ENCODE data around the gene NMRAL1. TPM values are rescaled to one million over a fixed set of nuclear protein-coding genes. Genes with fewer than 3 reads are reported as not detected.

The NMRAL1 gene
- total and polyA plus RNA-seq, 2 experiments from 2014 or later, result 50.7 to 61.7 TPM

- Mint-ChIP-seq H3K27me3 (ENCODE audit: insufficient read depth, low read depth, poor library complexity) (peaks cover 14% of the 10 kb centered on the region), H3K4me1 (peaks cover 10% of the 10 kb centered on the region), H3K36me3 (ENCODE audit: low read depth) (peaks cover 30% of the 10 kb centered on the region), H3K9me3 (no peaks in the 10 kb centered on the region), H3K4me3 (no peak overlapping the region), H3K27ac (0 out of 2 replicates have a peak overlapping the region, but pooled peaks have one; percentile 52)
- no peaks in the 10 kb centered on the region for H3K36me3 ChIP-seq (ENCODE audit: insufficient read depth)
- H4K20me1 ChIP-seq (replicated peaks; ENCODE audit: insufficient read depth), result peaks cover 2% of the 10 kb centered on the region; the same call in 1 of the 2 replicates
- ATAC-seq (peak; percentile 93), DNase-seq (ENCODE audit: low spot score) (peak; percentile 93)
- no peak overlapping the region for H3K4me2 ChIP-seq
- H3F3A ChIP-seq (replicated peaks; ENCODE audit: low read depth), result 0 out of 2 replicates have a peak, but pooled peaks cover 7% of the 10 kb centered on the region
- H3K27ac ChIP-seq (ENCODE audit: low read depth), result no peak overlapping the region
- no peaks in the 10 kb centered on the region for H3K27me3 ChIP-seq (ENCODE audit: insufficient read depth)
- H2AFZ ChIP-seq, result no peak overlapping the region
- 0 out of 2 replicates have a peak, but pooled peaks cover 3% of the 10 kb centered on the region for H3K4me1 ChIP-seq (ENCODE audit: insufficient read depth)
- TF ChIP-seq CREB1 (CRISPR knock-in tag; IDR thresholded peaks at IDR 0.05; ENCODE audit: low read depth) (no peak), REST (IDR thresholded peaks at IDR 0.05; ENCODE audit: unreplicated experiment) (no peak), EZH2phosphoT487 (IDR thresholded peaks at IDR 0.05; ENCODE audit: unreplicated experiment) (no peak), ETS1 (IDR thresholded peaks at IDR 0.05) (no peak), JUNB (IDR thresholded peaks at IDR 0.05; ENCODE audit: unreplicated experiment) (no peak), EZH2 (IDR thresholded peaks at IDR 0.05; ENCODE audit: low read depth, unreplicated experiment) (no peak), ZNF462 (CRISPR knock-in tag; IDR thresholded peaks at IDR 0.05) (no peak), CTCF (conservative IDR thresholded peaks at IDR 0.05; ENCODE audit: low read depth in 2 of 2) (peak; percentile 83 to 97)
- H3K79me2 ChIP-seq (replicated peaks; ENCODE audit: insufficient read depth), result peaks cover 2% of the 10 kb centered on the region; the same call in 1 of the 2 replicates
- no peaks in the 10 kb centered on the region for H3K9me2 ChIP-seq (ENCODE audit: insufficient read depth)
- H3K4me3 ChIP-seq, result no peak overlapping the region
These were observed 32.0 kb upstream of the NMRAL1 start for GRCh38 chr16:4506450-4506849.

All from GM23338 (cell line).